MCF 10A (cell line): ENCODE results near the gene PDE6H. TPM values are rescaled to one million over a fixed set of nuclear protein-coding genes. Genes with fewer than 3 reads are reported as not detected.

Experiments
- BruUV-seq: library from RNA; stranded (reverse); fragments of 400-500 nt; replicated peaks from 2 replicates; lab custom pipeline; 2021; lab: Mats Ljungman, UMichigan
- CTCF ChIA-PET: fragments of 300-600 bp; sonication (Branson Sonifier 250); formaldehyde crosslinking; extraction: SDS; loops from one replicate; lab custom pipeline; 2021; ENCODE audit warnings: antibody characterized with exemption, inconsistent platforms; lab: Yijun Ruan, JAX
- POLR2A ChIA-PET: fragments of 300-600, 350-650 bp; sonication (Branson Sonifier 250); formaldehyde crosslinking; extraction: SDS; loops from one replicate; lab custom pipeline; 2020; ENCODE audit warnings: antibody characterized with exemption, inconsistent platforms; lab: Yijun Ruan, JAX
- DNase-seq: peaks from one replicate; pipeline ENCODE4 v3.0.0-alpha.2; 2018; ENCODE audit not compliant: unreplicated experiment
- H3K27ac Mint-ChIP-seq: one replicate; pipeline ENCODE4 v1.8.0; 2022; ENCODE audit warnings: mild to moderate bottlenecking, low read depth, mixed read lengths; ENCODE audit not compliant: unreplicated experiment
- H3K27me3 Mint-ChIP-seq: one replicate; pipeline ENCODE4 v1.8.0; 2022; ENCODE audit warnings: mixed read lengths; ENCODE audit not compliant: insufficient read depth, unreplicated experiment
- H3K36me3 Mint-ChIP-seq: one replicate; pipeline ENCODE4 v1.8.0; 2022; ENCODE audit warnings: mild to moderate bottlenecking, moderate library complexity, mixed read lengths; ENCODE audit not compliant: insufficient read depth, unreplicated experiment
- H3K4me1 Mint-ChIP-seq: one replicate; pipeline ENCODE4 v1.8.0; 2022; ENCODE audit warnings: mixed read lengths; ENCODE audit not compliant: insufficient read depth, unreplicated experiment
- H3K4me3 Mint-ChIP-seq: one replicate; pipeline ENCODE4 v1.8.0; 2022; ENCODE audit warnings: mild to moderate bottlenecking, moderate library complexity, mixed read lengths; ENCODE audit not compliant: unreplicated experiment
- H3K9me3 Mint-ChIP-seq: one replicate; pipeline ENCODE4 v1.8.0; 2022; ENCODE audit warnings: mixed read lengths; ENCODE audit not compliant: unreplicated experiment
- intact Hi-C: fragments of 100-400 bp; cut with micrococcal nuclease; formaldehyde crosslinking; loops from 2 replicates; pipeline ENCODE4 v1.14.1; 2022
- total RNA-seq: library from RNA; stranded (reverse); gene quantifications from 2 replicates; pipeline ENCODE4 v1.2.3, GENCODE V29; 2022
- TF ChIP-seq, protein P1 (sequence below): fragments of 200-600 bp; IDR thresholded peaks from one replicate; pipeline ENCODE4 v1.8.0; 2022; ENCODE audit warnings: antibody characterized with exemption, mild to moderate bottlenecking; ENCODE audit not compliant: unreplicated experiment

Gene PDE6H
- total RNA-seq, 1 experiment from 2014 or later = not detected

DNA sequence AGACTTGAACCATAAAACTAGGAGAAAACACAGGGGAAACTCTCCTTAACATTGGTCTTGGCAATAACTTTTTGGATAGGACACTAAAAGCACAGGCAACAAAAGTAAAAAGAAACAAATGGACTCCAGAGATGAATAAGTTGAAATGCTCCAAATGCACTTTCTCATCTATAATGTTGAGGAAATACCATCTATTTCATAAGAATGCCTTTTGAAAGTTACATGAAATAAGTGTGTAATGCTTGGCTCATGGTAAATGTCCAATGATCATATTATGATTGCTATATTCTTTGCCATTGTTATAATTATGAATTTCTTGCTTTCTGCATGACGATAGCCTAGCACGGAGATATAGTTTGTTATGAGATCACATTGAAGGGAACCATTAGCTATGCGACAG, 19.8 kb downstream of the PDE6H start:
- TF ChIP-seq, protein P1, sequence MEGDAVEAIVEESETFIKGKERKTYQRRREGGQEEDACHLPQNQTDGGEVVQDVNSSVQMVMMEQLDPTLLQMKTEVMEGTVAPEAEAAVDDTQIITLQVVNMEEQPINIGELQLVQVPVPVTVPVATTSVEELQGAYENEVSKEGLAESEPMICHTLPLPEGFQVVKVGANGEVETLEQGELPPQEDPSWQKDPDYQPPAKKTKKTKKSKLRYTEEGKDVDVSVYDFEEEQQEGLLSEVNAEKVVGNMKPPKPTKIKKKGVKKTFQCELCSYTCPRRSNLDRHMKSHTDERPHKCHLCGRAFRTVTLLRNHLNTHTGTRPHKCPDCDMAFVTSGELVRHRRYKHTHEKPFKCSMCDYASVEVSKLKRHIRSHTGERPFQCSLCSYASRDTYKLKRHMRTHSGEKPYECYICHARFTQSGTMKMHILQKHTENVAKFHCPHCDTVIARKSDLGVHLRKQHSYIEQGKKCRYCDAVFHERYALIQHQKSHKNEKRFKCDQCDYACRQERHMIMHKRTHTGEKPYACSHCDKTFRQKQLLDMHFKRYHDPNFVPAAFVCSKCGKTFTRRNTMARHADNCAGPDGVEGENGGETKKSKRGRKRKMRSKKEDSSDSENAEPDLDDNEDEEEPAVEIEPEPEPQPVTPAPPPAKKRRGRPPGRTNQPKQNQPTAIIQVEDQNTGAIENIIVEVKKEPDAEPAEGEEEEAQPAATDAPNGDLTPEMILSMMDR = no peak
- H3K27me3 Mint-ChIP-seq = no peaks in the 10 kb centered on the region
- ChIA-PET CTCF (interaction anchor here (1.0 to 7.3 kb wide), 4 partner anchors 147 to 807 kb away, joined by 3 to 121 read pairs (median 44); partner anchors contain the start of gene ART4), POLR2A (no interaction called here)
- intact Hi-C loops = loop anchor here (10.0 kb wide), 1 partner anchor 592 kb away; no protein-coding TSS in a partner anchor
- H3K4me1 Mint-ChIP-seq = peaks cover 4% of the 10 kb centered on the region
- H3K4me3 Mint-ChIP-seq = no peak overlapping the region
- no peak overlapping the region for H3K27ac Mint-ChIP-seq
- no peak for DNase-seq
- no TSS peak for BruUV-seq
- H3K36me3 Mint-ChIP-seq = no peaks in the 10 kb centered on the region
- H3K9me3 Mint-ChIP-seq = no peaks in the 10 kb centered on the region

DNA sequence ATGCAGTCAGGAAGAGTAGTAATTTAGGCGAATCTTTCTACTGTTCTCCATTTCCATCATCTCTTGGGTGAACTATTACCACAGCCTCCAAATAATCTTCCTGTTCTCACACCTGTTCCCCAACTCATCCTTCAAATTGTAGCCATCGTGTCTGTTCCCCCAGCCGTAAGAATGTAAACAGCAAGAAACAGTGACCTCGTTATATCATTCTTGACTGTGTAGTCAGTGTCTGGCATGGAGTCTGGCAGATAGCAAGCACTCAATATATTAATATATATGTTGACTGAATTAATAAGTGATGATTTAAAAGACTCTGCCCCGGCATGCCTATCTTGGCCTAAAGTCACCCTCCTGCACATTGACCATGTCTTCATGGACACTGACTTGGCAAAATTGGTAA, 20.3 kb downstream of the PDE6H start:
- Mint-ChIP-seq H3K27me3 (no peaks in the 10 kb centered on the region), H3K4me3 (no peak overlapping the region), H3K27ac (no peak overlapping the region), H3K4me1 (peaks cover 4% of the 10 kb centered on the region), H3K9me3 (no peaks in the 10 kb centered on the region), H3K36me3 (no peaks in the 10 kb centered on the region)
- BruUV-seq = no TSS peak
- CTCF ChIA-PET = interaction anchor here (1.0 to 7.3 kb wide), 3 partner anchors 10 to 182 kb away, joined by 3 to 121 read pairs (median 84); partner anchors contain the start of gene ART4
- intact Hi-C loops = loop anchor here (10.0 kb wide), 1 partner anchor 592 kb away; no protein-coding TSS in a partner anchor
- POLR2A ChIA-PET = no interaction called here
- TF ChIP-seq, protein P1 = no peak
- DNase-seq = no peak

DNA sequence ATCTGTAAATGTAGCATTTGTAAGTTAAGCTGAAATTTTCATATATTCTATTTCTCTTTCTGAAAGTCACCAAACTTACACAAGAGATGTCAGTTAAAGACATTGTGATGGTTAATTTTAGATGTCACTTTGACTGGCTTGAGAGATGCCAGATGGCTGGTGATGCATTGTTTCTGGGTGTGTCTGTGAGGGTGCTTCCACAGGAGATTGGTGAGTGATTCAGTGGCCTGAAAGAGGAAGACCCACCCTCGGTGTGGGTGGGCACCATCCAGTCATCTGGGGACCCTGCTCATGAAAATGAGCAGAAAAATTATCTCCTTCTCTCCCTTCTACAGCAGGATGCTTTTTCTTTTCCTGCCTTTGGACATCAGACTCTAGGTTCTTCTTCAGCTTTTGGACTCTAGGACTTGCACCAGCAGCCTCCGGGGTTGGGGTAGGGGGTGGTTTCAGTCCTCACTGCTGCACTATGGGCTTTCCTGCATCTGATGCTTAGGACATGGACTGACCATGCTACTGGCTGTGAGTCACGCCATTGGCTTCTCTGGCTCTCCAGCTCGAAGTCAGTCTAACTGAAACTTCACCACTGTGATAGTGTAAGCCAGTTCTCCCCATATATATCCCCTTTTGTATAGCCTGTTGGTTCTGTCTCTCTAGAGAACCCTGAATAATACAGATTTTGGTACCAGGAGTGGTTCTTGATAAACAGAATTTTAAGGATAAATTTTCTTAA, 20.9 kb downstream of the PDE6H start:
- CTCF ChIA-PET = interaction anchor here (0.6 to 7.3 kb wide), 5 partner anchors 10 to 1949 kb away, joined by 3 to 121 read pairs (median 3); partner anchors contain the start of gene ART4

More for the DNA sequence above, 20.9 kb downstream of the PDE6H start:
- BruUV-seq = no TSS peak
- no peak for DNase-seq
- TF ChIP-seq, protein P1 = no peak
- Mint-ChIP-seq H3K9me3 (no peaks in the 10 kb centered on the region), H3K4me3 (no peak overlapping the region), H3K36me3 (no peaks in the 10 kb centered on the region), H3K4me1 (peaks cover 4% of the 10 kb centered on the region), H3K27ac (no peak overlapping the region), H3K27me3 (no peaks in the 10 kb centered on the region)
- POLR2A ChIA-PET = interaction anchor here (1.3 kb wide), 1 partner anchor 189 kb away, joined by 3 read pairs; no protein-coding TSS in a partner anchor
- intact Hi-C loops = loop anchor here (10.0 kb wide), 1 partner anchor 591 kb away; no protein-coding TSS in a partner anchor
